Sigmoid colon (tissue), 7 donors: ENCODE results near the gene PIM3. TPM values are rescaled to one million over a fixed set of nuclear protein-coding genes. Genes with fewer than 3 reads are reported as not detected.

Source experiments
- DNase-seq: peaks from one replicate; pipeline ENCODE4 v3.0.0-alpha.2; 2019
- H3K27ac ChIP-seq, 4 donors: fragments of 200-600 bp; sonication (generic); one replicate each; pipeline ENCODE4 v1.5.1; 2016 to 2019; ENCODE audit warnings: mild to moderate bottlenecking in 1 of 4
- H3K27me3 ChIP-seq, 3 donors: fragments of 200-600 bp; sonication (generic); one replicate each; pipeline ENCODE4 v1.5.1; 2019; ENCODE audit warnings: mild to moderate bottlenecking in 1 of 3
- H3K36me3 ChIP-seq, 4 donors: fragments of 200-600 bp; sonication (generic); one replicate each; pipeline ENCODE4 v1.5.1; 2016 to 2019
- H3K4me1 ChIP-seq, 4 donors: fragments of 200-600 bp; sonication (generic); one replicate each; pipeline ENCODE4 v1.5.1; 2017 to 2019
- H3K4me3 ChIP-seq, 4 donors: fragments of 200-600 bp; sonication (generic); one replicate each; pipeline ENCODE4 v1.5.1; 2017 to 2019; ENCODE audit warnings: mild to moderate bottlenecking in 2 of 4, moderate library complexity in 1 of 4
- H3K9me3 ChIP-seq, 4 donors: fragments of 200-600 bp in 3 of 4; sonication (generic) in 3 of 4; one replicate each; pipeline versions ENCODE4 v1.5.1 to v1.6.1; 2013 to 2019
- CTCF ChIP-seq, 4 experiments: fragments of 450-650 bp in 3 of 4; fragments of 200-600 bp in 1 of 4; IDR thresholded peaks; one replicate each; pipeline ENCODE4 v1.5.1; 2016 to 2019; ENCODE audit warnings: antibody characterized with exemption in 4 of 4, mild to moderate bottlenecking in 3 of 4, moderate library complexity in 2 of 4
- EP300 ChIP-seq, 4 donors: sonication (generic); formaldehyde crosslinking; IDR thresholded peaks; one replicate each; pipeline ENCODE4 v1.6.1; 2017; ENCODE audit warnings: antibody characterized with exemption in 4 of 4
- POLR2A ChIP-seq, 2 donors: fragments of 450-650 bp; IDR thresholded peaks; one replicate each; pipeline ENCODE4 v1.6.1; 2016; ENCODE audit warnings: antibody characterized with exemption in 2 of 2, mild to moderate bottlenecking in 2 of 2, moderate library complexity in 2 of 2
- POLR2AphosphoS5 ChIP-seq, 4 donors: sonication (generic); formaldehyde crosslinking; IDR thresholded peaks; one replicate each; pipeline ENCODE4 v1.6.1; 2017; ENCODE audit warnings: antibody characterized with exemption in 4 of 4
- WGBS, 2 donors: extraction: QIAGEN DNeasy Blood & Tissue Kit; methylation state at CpG; one replicate each; pipeline ENCODE4 v1.1.7; 2013; 5-methylcytosine and 5-hydroxymethylcytosine counted together
- intact Hi-C: fragments of 100-400 bp; cut with DNase I; formaldehyde crosslinking; loops from one replicate; pipeline ENCODE4 v1.15.1; 2023
- polyA plus RNA-seq, 3 donors: library from polyadenylated mRNA; stranded (reverse); fragments of 200-250 nt; gene quantifications; one replicate each; pipeline ENCODE4 v1.2.3, GENCODE V29; 2013
- total RNA-seq, 4 donors: library from RNA; depleted of rRNA; stranded (reverse); fragments of >200 nt; gene quantifications; one replicate each; pipeline ENCODE4 v1.1.0, GENCODE V29; 2016
- donor health status: healthy with polysubstance abuse.
- donor health status: Bipolar disorder and iron deficiency.
- donor health status: healthy.

The PIM3 gene
- total and polyA plus RNA-seq, 7 donors, result 26.3 to 126 (median 49.4) TPM

- Histone ChIP-seq H3K36me3 (peaks cover 0 to 22% (median 6%) of the 10 kb centered on the region in 4 donors), H3K4me3 (peak overlapping the region; percentile 47 to 93 (median 84)), H3K27me3 (no peaks in the 10 kb centered on the region), H3K4me1 (peaks cover 0 to 29% (median 22%) of the 10 kb centered on the region in 4 donors), H3K27ac (peak overlapping the region; percentile 93 to 97 (median 94)), H3K9me3 (no peaks in the 10 kb centered on the region)
- no peak for DNase-seq
- intact Hi-C loops, result loop anchor here (1.0 to 10.0 kb wide), 4 partner anchors 42 to 152 kb away; partner anchors contain the start of gene ZBED4
- WGBS, 2 donors, result 46% methylated on average over 47 of the region's 47 CpGs
- no peak for TF ChIP-seq POLR2A (IDR thresholded peaks at IDR 0.05)
- no peak for TF ChIP-seq POLR2AphosphoS5 (IDR thresholded peaks at IDR 0.05)
- TF ChIP-seq CTCF (IDR thresholded peaks at IDR 0.05), result no peak
- TF ChIP-seq EP300 (IDR thresholded peaks at IDR 0.05), result no peak
These were observed 41.4 kb upstream of the PIM3 start for GRCh38 chr22:49918911-49919881.

- Histone ChIP-seq H3K36me3 (peaks cover 0 to 28% (median 6%) of the 10 kb centered on the region in 4 donors), H3K27me3 (no peaks in the 10 kb centered on the region), H3K4me3 (no peak overlapping the region), H3K4me1 (peaks cover 0 to 29% (median 22%) of the 10 kb centered on the region in 4 donors), H3K9me3 (no peaks in the 10 kb centered on the region), H3K27ac (no peak overlapping the region)
- intact Hi-C loops, result loop anchor here (10.0 kb wide), 1 partner anchor 264 kb away; the partner anchor contains the start of gene TRABD
- TF ChIP-seq CTCF (IDR thresholded peaks at IDR 0.05) (no peak), EP300 (IDR thresholded peaks at IDR 0.05) (no peak), POLR2A (IDR thresholded peaks at IDR 0.05) (no peak), POLR2AphosphoS5 (IDR thresholded peaks at IDR 0.05) (no peak)
- 96 to 97% methylated on average over 18 of the region's 18 CpGs for WGBS, 2 donors
- no peak for DNase-seq
These were observed 39.7 kb upstream of the PIM3 start for GRCh38 chr22:49920859-49921258.

- no peak for TF ChIP-seq POLR2A (IDR thresholded peaks at IDR 0.05)
- TF ChIP-seq POLR2AphosphoS5 (IDR thresholded peaks at IDR 0.05), result no peak
- Histone ChIP-seq H3K4me1 (peaks cover 0 to 27% (median 21%) of the 10 kb centered on the region in 4 donors), H3K27ac (no peak overlapping the region), H3K27me3 (no peaks in the 10 kb centered on the region), H3K9me3 (no peaks in the 10 kb centered on the region), H3K36me3 (peaks cover 0 to 32% (median 6%) of the 10 kb centered on the region in 4 donors), H3K4me3 (no peak overlapping the region)
- intact Hi-C loops, result loop anchor here (10.0 kb wide), 1 partner anchor 263 kb away; the partner anchor contains the start of gene TRABD
- 93 to 95% methylated on average over 35 of the region's 35 CpGs for WGBS, 2 donors
- DNase-seq, result no peak
These were observed 38.9 kb upstream of the PIM3 start for GRCh38 chr22:49921508-49922278.

GRCh38 chr22:49922484-49922883 lies 38.1 kb upstream of the PIM3 start:
- peaks cover 0 to 32% (median 6%) of the 10 kb centered on the region in 4 donors for H3K36me3 ChIP-seq
- H3K27ac ChIP-seq, result no peak overlapping the region
- H3K4me1 ChIP-seq, result peaks cover 0 to 19% (median 14%) of the 10 kb centered on the region in 4 donors
- TF ChIP-seq CTCF (IDR thresholded peaks at IDR 0.05) (no peak), EP300 (IDR thresholded peaks at IDR 0.05) (no peak), POLR2A (IDR thresholded peaks at IDR 0.05) (no peak), POLR2AphosphoS5 (IDR thresholded peaks at IDR 0.05) (no peak)
- 94 to 95% methylated on average over 22 of the region's 22 CpGs for WGBS, 2 donors
- DNase-seq, result no peak
- no peaks in the 10 kb centered on the region for H3K9me3 ChIP-seq
- H3K4me3 ChIP-seq, result no peak overlapping the region
- intact Hi-C loops, result loop anchor here (10.0 kb wide), 1 partner anchor 262 kb away; the partner anchor contains the start of gene TRABD
- no peaks in the 10 kb centered on the region for H3K27me3 ChIP-seq
